ENCODE results near the gene LAPTM4A. TPM values are rescaled to one million over a fixed set of nuclear protein-coding genes. Genes with fewer than 3 reads are reported as not detected.

LAPTM4A gene
- total and polyA plus RNA-seq, 2 donors from 2014 or later: 330 to 365 TPM

- TF ChIP-seq, protein P1, sequence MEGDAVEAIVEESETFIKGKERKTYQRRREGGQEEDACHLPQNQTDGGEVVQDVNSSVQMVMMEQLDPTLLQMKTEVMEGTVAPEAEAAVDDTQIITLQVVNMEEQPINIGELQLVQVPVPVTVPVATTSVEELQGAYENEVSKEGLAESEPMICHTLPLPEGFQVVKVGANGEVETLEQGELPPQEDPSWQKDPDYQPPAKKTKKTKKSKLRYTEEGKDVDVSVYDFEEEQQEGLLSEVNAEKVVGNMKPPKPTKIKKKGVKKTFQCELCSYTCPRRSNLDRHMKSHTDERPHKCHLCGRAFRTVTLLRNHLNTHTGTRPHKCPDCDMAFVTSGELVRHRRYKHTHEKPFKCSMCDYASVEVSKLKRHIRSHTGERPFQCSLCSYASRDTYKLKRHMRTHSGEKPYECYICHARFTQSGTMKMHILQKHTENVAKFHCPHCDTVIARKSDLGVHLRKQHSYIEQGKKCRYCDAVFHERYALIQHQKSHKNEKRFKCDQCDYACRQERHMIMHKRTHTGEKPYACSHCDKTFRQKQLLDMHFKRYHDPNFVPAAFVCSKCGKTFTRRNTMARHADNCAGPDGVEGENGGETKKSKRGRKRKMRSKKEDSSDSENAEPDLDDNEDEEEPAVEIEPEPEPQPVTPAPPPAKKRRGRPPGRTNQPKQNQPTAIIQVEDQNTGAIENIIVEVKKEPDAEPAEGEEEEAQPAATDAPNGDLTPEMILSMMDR (IDR thresholded peaks at IDR 0.05; ENCODE audit: borderline replicate concordance, extremely low read depth, insufficient read depth): no peak
- peak in 1 of 5 donors; percentile 24 for DNase-seq
- H3K27ac ChIP-seq (ENCODE audit: low read depth in 2 of 2, low read length in 2 of 2): no peak overlapping the region
- FAIRE-seq: no peak
- H3K4me1 ChIP-seq (ENCODE audit: control insufficient read depth in 2 of 3, insufficient read depth in 2 of 3, low read depth in 1 of 3, low read length in 3 of 3): no peaks in the 10 kb centered on the region
- no peaks in the 10 kb centered on the region for H3K36me3 ChIP-seq (ENCODE audit: control insufficient read depth in 2 of 3, insufficient read depth in 3 of 3, low read length in 3 of 3)
- no peaks in the 10 kb centered on the region for H3K27me3 ChIP-seq (ENCODE audit: control insufficient read depth, insufficient read depth, low read length)
- intact Hi-C loops (cut with DNase I): no loop called here
- no peak overlapping the region for H3K4me3 ChIP-seq (ENCODE audit: low read length in 3 of 3)
- H3K9ac ChIP-seq (ENCODE audit: low read length in 3 of 3): no peak overlapping the region
- H3K9me3 ChIP-seq (ENCODE audit: control insufficient read depth in 2 of 3, insufficient read depth in 1 of 3, low read length in 3 of 3): no peaks in the 10 kb centered on the region
These were observed 42.7 kb downstream of the LAPTM4A start for GRCh38 chr2:20008703-20009102.

- Histone ChIP-seq H3K36me3 (ENCODE audit: control insufficient read depth in 2 of 3, insufficient read depth in 3 of 3, low read length in 3 of 3) (no peaks in the 10 kb centered on the region), H3K9ac (ENCODE audit: low read length in 3 of 3) (no peak overlapping the region), H3K4me1 (ENCODE audit: control insufficient read depth in 2 of 3, insufficient read depth in 2 of 3, low read depth in 1 of 3, low read length in 3 of 3) (no peaks in the 10 kb centered on the region), H3K27me3 (ENCODE audit: control insufficient read depth, insufficient read depth, low read length) (no peaks in the 10 kb centered on the region), H3K27ac (ENCODE audit: low read depth in 2 of 2, low read length in 2 of 2) (no peak overlapping the region), H3K4me3 (ENCODE audit: low read length in 3 of 3) (no peak overlapping the region), H3K9me3 (ENCODE audit: control insufficient read depth in 2 of 3, insufficient read depth in 1 of 3, low read length in 3 of 3) (no peaks in the 10 kb centered on the region)
- TF ChIP-seq, protein P1 (IDR thresholded peaks at IDR 0.05; ENCODE audit: borderline replicate concordance, extremely low read depth, insufficient read depth): no peak
- no peak for DNase-seq
- intact Hi-C loops (cut with DNase I): no loop called here
- FAIRE-seq: no peak
These were observed 45.4 kb downstream of the LAPTM4A start for GRCh38 chr2:20005891-20006470.

- no peak for DNase-seq
- intact Hi-C loops (cut with DNase I): no loop called here
- Histone ChIP-seq H3K9ac (ENCODE audit: low read length in 3 of 3) (no peak overlapping the region), H3K9me3 (ENCODE audit: control insufficient read depth in 2 of 3, insufficient read depth in 1 of 3, low read length in 3 of 3) (no peaks in the 10 kb centered on the region), H3K27ac (ENCODE audit: low read depth in 2 of 2, low read length in 2 of 2) (no peak overlapping the region), H3K27me3 (ENCODE audit: control insufficient read depth, insufficient read depth, low read length) (no peaks in the 10 kb centered on the region), H3K4me1 (ENCODE audit: control insufficient read depth in 2 of 3, insufficient read depth in 2 of 3, low read depth in 1 of 3, low read length in 3 of 3) (no peaks in the 10 kb centered on the region), H3K4me3 (ENCODE audit: low read length in 3 of 3) (no peak overlapping the region), H3K36me3 (ENCODE audit: control insufficient read depth in 2 of 3, insufficient read depth in 3 of 3, low read length in 3 of 3) (no peaks in the 10 kb centered on the region)
- FAIRE-seq: no peak
- TF ChIP-seq, protein P1 (IDR thresholded peaks at IDR 0.05; ENCODE audit: borderline replicate concordance, extremely low read depth, insufficient read depth): no peak
These were observed 46.3 kb downstream of the LAPTM4A start for GRCh38 chr2:20005067-20005627.
